ENCODE results near the gene DLG1.

DNA sequence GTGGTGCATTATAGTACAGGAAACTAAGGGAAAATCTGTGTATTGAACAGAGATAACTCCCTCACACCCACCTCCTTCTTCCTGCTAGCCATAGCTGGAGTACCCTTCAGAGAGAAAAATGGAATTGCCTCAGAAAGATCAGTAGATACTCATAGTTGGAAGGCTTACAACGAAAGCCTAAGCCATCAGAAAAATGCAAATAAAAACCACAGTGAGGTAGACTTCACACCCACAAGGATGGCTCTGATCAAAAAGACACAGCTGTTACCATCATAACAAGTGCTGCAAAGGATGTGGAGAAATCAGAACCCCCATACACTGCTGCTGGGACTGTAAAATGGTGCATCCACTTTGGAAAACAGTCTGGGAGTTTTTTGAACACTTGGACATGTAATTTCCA, 7.4 kb upstream of the DLG1 start:
- TF ChIP-seq POLR2A (IDR thresholded peaks at IDR 0.05; ENCODE audit: low read length) (no peak), GATA1 (IDR thresholded peaks at IDR 0.05; ENCODE audit: low read depth, low read length) (no peak)
